CD4-positive, alpha-beta T cell treated with Interferon alpha-2 for 1 hour (primary cell): ENCODE results near the gene CABLES1.
"Not testable (repeated sequence)": the region's sequence is repeated elsewhere in the genome, so short reads cannot be mapped to it uniquely, and the experiment has no call there.

ENCODE experiments used
- DNase-seq, 2 donors: peaks; one replicate each; pipeline ENCODE4 v3.0.0-alpha.2; 2020 to 2022

The CABLES1 gene

DNA sequence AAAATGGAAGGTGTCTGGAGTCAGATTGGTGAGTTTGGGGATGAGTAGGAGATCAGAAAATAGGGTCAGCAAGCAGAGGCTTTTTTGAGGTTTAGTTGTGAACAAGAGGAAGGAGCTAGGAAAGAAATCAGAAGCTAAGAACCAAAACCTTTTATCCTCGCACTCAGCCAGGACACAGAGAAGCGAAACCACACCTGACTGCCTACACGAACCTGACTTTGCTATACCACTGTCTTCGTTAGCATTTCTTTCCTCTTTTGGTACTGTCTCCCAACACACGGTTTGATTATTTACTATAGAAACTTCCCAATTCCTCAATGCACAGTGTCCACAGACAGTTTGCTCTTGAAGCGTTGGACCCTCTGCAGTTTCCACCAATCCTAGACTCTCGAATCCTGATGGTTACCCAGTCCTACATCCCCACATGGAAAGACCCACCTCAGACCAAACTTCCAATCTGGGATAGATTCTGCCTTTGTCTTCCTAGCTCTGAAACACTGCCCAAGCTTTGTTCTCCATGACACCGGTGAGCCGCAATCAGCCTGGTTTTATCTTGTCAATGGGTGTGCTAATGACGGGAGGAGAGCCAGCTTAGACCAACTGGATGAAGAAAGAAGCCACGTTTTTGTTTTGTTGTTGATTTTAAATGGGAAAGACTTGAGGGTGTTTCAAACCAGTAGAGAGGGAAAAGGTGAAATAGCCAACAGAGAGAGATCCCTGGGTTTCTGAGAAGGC is 137.4 kb downstream of the CABLES1 start:
- DNase-seq = no peak

DNA sequence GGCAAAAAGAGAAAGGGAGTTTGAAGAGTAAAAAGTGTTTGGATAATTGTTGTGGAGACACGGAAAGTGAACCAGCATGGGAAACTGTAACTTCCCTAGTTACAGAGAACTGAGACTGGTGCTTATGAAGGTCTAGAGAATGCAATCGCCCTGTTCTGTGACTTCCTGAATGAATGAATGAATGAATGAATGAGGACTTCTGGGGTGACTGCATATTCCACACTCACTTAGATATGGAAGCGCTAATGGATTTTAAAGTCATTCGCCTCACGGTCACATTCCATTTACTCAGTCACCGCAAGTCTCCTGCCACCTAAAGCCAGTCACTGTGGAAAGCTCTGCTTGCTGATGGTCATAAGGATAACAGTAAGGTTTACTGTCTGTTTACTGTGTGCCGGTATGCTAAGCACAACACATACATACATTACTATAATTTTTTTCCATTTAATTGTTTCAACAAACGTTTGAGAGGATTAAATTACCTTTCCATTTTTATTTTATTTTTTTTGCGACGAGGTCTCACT is 138.2 kb downstream of the CABLES1 start:
- no peak for DNase-seq

DNA sequence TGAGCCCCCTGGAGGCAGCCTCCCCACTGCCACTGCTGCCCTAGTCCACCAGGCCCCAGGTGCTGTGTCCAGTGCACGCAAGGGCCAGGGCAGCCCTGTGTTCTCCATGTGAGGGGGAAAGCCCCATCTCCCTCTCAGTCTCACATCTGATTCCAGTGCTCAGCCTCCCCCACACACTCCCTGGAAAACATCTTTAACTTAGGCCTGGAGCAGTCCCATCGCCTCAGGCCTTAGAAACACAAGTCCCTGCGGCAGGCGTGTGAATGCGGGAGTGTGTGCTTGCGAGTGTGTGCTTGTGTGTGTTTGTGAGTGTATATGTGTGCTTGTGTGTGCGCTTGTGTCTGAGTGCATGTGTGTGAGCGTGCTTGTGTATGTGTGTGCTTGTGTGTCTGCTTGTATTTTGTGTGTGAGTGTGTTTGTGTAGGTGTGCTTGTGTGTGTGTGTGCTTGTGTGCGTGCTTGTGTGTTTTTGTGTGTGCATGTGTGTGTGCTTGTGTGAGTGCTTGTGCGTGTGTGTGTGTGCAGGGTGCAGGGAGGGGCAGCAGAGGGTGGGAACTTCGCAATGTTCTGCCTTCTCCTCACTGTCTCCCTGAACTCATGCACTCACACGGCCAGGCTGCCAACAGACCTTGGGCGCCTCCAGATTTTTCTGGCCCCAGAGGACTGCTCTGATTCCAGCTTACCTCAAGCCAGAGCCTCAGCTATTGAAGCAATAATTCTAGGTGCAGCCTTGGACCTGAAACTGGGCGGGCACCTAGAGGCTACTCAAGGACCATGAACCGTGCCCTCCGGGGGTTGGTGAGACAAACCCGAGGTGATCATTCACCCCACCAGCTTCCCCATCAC is 139.6 kb downstream of the CABLES1 start:
- DNase-seq = no peak

DNA sequence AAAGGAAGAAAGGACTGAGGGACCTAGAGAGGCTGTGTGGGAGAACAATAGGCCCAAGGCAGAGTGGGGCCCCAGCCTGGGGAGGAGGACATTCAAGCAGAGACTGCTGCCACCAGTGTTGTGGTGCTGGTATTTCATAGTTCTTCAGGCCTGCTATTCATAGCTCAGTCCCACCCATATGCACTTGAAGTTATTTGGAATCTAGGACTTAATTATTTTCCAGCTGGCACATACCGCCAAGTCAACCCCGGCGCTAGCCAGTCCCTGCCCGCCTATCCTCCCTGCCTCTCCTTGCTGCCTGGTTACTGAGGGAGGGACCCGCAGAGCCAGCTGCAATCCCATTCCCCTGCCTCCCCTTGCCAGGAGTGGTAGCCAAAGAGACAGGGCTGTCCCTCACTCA is 141.2 kb downstream of the CABLES1 start:
- no peak for DNase-seq

DNA sequence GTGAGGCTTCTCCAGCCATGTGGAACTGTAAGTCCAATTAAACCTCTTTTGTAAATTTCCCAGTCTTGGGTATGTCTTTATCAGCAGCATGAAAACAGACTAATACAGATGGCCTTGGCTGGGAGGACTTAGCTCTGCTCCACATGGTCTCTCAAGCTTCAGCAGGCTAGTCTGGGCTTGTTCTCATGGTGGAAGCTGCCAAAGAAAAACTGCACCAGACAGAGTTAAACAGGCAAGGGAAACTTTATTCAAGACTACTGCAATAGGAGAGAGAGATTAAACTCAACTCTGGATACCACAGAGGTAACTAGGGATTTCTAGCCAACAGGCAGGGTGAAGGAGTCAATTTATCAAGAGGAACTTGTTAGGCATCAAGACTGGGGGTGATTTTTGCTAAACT is 142.1 kb downstream of the CABLES1 start:
- no peak for DNase-seq

DNA sequence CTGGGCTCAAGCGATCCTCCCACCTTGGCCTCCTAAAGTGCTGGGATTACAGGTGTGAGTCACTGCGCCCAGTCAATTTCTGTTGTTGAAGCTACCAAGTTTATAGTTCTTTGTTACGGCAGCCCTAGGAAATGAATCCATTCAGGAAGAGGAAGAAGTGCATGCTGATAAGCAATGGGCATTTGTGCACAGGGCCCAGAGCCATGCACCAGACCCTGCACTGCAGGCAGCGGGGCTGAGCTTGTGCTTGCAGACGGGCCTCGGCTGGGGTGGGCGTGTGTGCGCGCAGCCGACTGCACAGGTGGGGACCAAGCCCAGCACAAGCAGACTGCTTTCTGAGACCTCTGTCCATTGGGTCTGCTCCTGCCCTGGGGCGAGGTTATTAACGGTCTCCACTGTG is 144.6 kb downstream of the CABLES1 start:
- DNase-seq = no peak

DNA sequence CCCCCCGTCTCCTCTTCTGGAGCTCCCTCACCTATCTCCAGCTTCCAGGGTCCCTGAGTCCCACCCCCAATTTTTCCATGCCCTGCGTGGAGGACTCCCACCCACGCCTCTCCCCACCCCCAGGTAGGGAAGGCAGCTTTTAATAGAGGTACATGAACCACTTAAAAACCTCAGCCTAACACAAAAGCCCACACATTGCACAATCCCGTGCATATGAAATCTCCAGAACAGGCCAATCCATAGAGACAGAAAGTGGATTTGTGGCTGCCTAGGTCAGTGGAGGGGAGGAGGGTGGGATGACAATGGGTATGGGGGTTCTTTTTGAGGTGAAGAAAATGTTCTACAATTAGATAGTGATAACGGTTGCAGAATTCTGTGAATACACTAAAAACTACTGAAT is 145.6 kb downstream of the CABLES1 start:
- DNase-seq = no peak

DNA sequence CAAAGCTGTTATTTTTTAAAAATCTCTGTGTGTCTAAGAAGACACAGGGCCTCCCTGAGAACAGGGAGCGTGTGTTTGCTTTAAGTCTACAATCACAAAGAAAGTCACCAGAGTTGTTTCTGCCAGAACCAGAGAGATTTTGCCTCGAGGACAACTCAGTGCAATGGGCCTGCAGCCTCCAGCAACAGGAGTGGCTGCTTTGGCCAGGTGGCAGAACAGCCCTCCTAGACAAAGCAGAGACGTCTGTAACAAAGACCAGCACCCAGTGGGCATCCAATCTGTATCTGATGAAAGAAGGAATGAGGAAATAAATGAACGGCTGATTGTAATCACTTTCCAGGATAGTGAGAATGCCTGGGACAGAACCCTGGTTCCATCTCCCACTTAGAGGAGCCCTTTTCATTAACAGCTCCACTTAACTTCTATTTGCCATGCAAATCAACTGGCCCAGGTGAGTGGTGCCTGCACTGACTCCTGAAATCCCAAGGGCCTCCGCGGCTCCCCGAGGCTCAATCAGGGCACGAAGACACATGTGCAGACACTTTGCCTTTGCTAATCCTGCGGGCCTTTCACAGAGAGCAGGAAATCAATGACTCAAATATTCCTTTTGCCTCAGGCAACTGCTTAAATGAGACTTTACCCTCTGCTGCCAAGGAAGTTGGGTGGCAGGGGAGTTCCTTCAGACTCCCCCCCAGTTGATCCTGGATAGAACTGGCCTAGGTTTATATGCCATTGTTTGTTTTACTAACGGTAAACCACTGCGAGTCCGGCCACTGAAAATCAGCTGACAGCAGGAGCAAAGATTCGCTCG is 146.5 kb downstream of the CABLES1 start:
- DNase-seq = no peak

DNA sequence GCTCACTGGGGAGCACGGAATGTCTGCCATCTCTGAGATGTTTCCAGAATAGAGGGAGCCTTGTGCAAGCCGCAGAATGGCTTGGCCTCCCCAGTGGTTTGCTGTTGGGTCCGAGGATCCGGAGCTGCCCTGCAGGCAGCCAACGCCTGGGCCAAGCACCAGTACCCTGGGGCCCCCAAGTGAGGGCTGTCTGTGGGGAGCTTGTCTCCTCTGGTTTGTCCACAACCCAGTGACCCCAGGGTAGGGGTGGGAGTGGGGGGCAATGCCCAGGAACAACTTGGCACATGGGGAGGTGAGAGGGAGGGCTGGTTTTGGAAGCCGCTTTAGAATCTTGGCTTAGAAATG is 147.1 kb downstream of the CABLES1 start:
- no peak for DNase-seq

DNA sequence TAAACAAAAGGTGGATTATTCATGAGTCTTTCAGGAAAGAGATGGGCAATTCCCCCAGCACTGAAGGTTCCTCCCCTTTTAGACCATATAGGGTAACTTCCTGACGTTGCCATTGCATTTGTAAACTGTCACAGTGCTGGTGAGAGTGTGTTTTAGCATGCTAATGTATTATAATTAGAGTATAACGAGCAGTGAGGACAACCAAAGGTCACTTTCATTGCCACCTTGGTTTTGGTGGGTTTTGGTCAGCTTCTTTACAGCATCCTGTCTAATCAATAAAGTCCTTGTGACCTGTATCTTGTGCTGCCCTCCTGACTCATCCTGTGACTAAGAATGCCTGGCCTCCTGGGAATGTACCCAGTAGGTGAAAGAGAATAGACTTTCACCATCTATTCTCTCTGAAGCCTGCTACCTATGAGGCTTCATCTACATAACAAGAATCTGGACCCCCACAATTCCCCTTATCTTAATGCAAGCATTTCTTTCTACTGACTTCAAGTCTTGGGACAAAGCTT is 148.7 kb downstream of the CABLES1 start:
- no peak for DNase-seq

DNA sequence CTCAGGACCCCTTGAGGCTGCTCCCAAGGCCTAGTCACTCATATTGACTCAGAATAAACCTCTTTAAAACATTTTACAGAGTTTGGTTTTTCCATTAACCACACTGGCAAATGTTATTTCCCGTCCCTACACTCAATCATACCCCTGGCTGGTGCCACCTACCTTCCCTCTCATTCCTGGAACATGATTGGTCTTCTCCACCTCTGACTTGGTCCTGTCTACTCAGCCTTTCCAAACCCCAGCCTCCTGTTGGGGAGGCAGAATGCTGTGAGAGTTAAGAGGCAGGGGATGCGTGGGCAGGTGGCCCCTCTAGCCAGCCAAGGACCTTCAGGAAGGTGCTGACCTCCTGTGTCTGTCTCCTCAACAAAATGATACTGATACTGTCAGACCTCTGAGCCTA is 149.3 kb downstream of the CABLES1 start:
- no peak for DNase-seq

DNA sequence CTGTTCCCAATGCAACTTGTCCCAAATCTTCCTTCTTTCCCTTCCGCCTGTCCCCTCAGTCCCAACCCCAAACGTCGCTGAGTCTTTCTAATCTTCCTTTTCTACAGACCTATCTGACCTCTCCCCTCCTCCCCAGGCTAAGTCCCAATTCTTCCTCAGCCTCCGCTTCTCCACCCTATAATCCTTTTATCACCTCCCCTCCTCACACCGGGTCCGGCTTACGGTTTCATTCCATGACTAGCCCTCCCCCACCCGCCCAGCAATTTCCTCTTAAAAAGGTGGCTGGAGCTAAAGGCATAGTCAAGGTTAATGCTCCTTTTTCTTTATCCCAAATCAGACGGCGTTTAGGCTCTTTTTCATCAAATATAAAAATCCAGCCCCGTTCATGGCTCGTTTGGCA is 150.3 kb downstream of the CABLES1 start:
- DNase-seq = not testable (repeated sequence)

DNA sequence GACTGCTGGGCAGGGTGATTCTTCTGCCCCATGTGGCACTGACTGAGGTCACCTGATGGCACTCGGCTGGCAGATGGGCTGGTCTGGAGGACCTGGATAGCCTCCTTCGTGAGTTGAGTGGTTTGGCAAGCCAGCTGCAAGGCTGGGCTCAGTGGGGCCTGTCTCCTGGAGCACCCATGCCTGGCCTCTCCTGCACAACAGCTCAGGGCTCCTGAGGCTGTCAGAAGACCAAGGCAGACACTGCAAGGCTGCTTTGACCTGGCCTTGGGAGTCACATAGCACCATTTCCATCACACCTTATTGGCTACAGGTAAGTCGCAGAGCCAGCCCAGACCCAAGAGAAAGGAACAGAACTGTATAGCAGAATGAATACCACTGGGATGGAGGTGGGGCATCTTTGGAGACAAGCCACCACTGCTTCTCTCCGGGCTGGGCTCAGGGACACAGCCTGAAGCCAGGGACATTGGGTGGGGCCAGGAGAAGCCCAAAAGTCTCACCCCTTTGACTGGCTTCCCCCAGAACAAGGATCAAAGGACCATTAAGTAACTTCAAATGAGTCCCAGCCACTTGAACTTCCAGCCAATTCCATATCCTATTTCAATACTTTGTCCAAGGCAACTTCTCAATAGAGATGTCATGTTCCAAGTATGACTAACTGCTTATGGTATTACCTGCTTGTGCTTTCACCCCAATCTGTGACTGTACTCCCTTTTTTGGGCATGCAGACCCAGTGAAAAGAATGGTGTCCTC is 156.3 kb downstream of the CABLES1 start:
- DNase-seq = no peak

DNA sequence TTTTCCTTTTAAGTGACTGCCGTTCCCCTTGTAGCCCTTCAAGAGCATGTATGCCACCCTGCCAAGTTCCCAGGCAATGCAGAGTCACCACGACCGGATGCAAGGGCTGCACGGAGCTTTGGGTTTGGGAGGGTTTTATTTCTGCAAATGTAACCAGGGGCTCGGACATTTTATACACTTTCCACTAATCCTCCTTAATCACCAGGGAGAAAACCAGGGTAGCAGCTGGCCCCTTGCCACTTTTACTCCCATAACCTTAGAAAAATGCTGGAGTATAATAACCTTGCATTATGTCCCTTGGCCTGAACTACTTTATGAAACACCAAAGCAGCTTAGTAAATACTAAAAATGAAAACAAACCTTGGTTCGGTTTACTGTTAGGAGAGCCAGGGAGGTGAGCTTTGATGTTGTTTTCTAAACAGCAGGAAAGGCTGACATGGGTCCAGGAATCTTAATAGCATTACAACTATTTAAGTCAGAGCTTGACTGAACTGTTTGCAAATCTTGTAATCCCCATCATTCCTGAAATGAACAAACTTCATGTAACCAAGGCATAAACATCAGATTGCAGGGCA is 165.0 kb downstream of the CABLES1 start:
- DNase-seq = no peak

DNA sequence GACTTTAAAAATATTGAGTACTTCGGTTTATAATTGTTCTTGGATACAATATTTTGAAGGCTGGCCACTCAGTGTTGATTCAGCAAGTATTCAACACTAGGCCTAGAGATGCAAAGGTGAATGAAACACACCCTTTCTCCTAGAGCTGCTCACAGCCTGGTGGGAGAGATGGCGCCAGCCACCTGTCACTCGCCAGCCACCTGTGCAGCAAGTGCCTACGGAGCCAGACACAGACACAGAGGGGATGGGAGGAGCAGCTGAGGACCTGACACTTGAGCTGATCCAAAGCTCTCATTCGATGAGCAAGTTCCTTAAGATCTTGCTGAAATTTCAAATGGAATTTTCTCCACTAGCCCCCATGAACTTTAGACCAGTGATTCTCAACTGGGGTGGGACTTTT is 166.7 kb downstream of the CABLES1 start:
- no peak for DNase-seq

DNA sequence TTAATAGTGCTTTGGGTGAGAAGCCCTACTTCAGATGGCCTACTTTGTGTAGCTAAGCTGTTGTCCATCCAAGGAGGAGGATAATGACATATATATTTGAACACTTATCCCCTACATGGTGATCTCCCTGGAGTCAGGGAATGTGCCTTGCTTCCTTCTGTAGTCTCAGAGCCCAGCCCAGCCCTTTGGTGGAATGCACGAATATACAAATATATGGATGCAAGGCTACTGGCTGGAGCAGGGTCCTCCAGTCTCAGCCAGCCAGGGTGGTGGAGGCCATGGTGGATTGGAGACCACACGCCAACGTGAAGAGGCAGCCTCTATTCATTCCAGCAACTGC is 167.2 kb downstream of the CABLES1 start:
- DNase-seq = no peak

DNA sequence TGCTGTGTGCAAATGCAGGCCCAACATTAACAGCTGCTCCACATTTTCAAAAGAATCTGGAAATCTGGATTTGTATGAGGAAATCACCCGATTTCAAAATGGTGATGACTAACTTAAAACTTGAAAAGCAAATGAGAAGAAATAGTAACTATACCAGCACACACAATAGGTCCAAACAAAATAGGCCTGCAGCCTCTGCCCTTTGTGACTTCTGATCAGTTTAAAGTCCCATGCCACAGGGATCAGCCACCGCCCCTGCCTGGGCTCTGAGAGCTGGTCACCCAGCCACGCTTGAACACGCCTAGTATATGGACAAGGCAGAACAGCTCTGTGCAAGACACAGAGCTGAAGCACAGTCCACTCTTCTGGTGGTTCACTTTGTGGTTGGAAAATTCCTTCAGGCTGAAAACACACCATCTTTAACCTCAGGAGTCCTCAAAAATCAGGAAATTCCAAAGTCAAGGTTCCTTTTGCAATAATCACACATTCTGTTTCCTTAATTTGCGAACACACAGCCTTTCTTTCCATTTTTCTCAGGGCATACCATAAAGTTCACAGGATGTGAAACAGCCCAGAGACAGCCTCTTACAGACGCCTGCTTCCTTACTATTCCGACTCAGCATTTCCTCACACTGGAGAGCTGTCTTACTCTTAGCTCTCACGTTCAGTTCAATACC is 167.7 kb downstream of the CABLES1 start:
- DNase-seq = no peak

DNA sequence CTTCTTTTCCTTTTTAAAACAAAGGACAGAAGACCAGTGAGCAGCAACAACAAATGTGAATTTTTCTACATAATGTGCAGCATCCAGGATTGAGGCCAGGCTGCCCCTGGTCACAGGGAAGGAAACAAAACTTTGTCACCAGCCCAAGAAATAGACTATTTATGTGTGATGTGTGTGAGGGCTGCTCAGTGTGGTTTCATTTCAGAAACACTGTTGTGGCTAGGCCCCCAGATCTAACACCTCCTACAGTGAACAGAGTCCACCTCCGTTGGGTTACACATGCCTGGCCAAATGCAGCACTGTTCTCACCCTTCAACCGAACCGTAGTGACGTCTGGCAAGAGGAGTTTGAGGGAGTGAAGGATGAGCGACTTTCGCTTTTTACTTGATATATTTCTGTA is 171.5 kb downstream of the CABLES1 start:
- peak; percentile 35 to 50 for DNase-seq

DNA sequence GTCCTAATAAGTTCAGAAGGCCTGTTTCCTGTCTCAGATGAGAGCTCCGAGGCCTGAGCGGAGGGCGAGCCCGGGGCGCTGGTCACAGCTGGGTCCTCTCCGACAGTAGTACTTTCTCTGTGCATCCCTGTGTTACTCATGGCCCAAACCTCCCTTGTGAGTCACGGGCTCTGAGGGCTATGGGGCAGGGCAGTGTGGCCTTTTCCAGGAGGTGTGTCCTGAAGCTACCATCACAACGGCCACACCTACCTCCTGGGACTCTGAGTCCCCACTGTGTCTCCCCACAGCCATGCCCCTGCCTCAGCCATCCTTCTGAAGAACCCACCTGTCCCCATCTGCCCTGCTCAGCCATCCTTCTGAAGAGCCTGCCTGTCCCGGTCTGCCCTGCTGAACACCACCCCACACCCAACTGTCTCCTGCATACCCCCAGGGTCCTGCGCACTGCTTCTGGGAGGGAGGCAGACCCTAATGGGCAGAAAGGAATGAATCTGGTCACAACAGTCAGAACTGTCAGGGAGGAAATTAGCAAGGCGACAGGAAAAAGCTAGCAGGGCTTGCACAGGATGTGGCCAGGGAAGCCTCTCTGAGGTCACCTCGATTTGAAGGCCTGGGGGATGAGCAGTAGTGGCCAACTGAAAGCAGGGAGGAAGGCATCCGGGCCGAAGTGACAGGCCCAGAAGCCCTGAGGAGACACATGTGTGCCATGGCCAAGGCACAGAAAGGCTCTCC is 172.4 kb downstream of the CABLES1 start:
- DNase-seq = peak in 1 of 2 donors; percentile 21
